ENCODE data around the gene SIX2.

DNA sequence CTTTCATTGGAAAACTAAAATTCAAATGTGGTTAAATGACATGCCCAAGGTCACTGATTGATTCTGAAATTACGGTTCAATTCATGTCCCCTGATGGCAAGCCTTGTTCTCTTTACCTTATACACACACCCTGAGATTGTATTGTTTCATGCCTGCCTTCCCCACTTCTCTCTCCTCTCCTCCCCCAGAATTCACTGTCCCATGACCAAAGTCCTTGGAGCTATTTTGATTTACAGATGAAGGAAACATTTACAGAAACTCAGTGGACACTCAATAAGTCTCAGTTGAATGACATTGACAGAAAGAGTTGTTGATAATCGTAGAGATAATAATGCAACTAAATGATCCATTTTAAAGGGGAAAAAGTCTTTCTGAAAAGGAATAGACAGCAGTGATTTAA is 33.1 kb upstream of the SIX2 start:
- TF ChIP-seq ELF4 (IDR thresholded peaks at IDR 0.05) (no peak), SP1 (IDR thresholded peaks at IDR 0.05) (no peak), FOXA1 (IDR thresholded peaks at IDR 0.05) (no peak), FOXK2 (IDR thresholded peaks at IDR 0.05) (no peak), PKNOX1 (IDR thresholded peaks at IDR 0.05) (no peak), ZNF384 (IDR thresholded peaks at IDR 0.05) (no peak), SUZ12 (IDR thresholded peaks at IDR 0.05) (no peak), TARDBP (IDR thresholded peaks at IDR 0.05) (no peak), BHLHE40 (IDR thresholded peaks at IDR 0.05; ENCODE audit: borderline replicate concordance) (no peak), FOXM1 (IDR thresholded peaks at IDR 0.05; ENCODE audit: borderline replicate concordance) (no peak), CTBP1 (IDR thresholded peaks at IDR 0.05; ENCODE audit: borderline replicate concordance) (no peak), NFRKB (IDR thresholded peaks at IDR 0.05) (no peak), L3MBTL2 (conservative IDR thresholded peaks at IDR 0.05) (no peak), HDGF (IDR thresholded peaks at IDR 0.05; ENCODE audit: borderline replicate concordance) (no peak)

Measured in HEK293T (cell line).